ENCODE measurements around the gene ALKBH2. TPM values are rescaled to one million over a fixed set of nuclear protein-coding genes. Genes with fewer than 3 reads are reported as not detected.
A peak's percentile ranks its signal among the peaks of the same experiment; 100 is the strongest.

ALKBH2 gene
- total RNA-seq, 6 donors from 2014 or later, result 1.9 to 16.4 (median 12.4) TPM

- H3K9me3 ChIP-seq, result no peaks in the 10 kb centered on the region
- ATAC-seq (ENCODE audit: low FRiP score in 2 of 2), result no peak
- no peak for TF ChIP-seq EP300 (IDR thresholded peaks at IDR 0.05)
- no peak for TF ChIP-seq POLR2AphosphoS5 (IDR thresholded peaks at IDR 0.05)
- no peak for TF ChIP-seq POLR2A (IDR thresholded peaks at IDR 0.05)
- TF ChIP-seq CTCF (IDR thresholded peaks at IDR 0.05), result no peak
- DNase-seq, result no peak
- H3K36me3 ChIP-seq, result peaks cover 20 to 83% (median 58%) of the 10 kb centered on the region in 4 donors
- no peak overlapping the region for H3K27ac ChIP-seq
- H3K4me1 ChIP-seq, result peaks cover 0 to 8% (median 6%) of the 10 kb centered on the region in 4 donors
- H3K27me3 ChIP-seq, result no peaks in the 10 kb centered on the region
- 75 to 85% methylated on average over 4 to 5 of the region's 5 CpGs for whole genome bisulfite sequencing, 2 donors
- no peak overlapping the region for H3K4me3 ChIP-seq
These were observed 6.0 kb downstream of the ALKBH2 start for GRCh38 chr12:109087250-109087649.

DNA sequence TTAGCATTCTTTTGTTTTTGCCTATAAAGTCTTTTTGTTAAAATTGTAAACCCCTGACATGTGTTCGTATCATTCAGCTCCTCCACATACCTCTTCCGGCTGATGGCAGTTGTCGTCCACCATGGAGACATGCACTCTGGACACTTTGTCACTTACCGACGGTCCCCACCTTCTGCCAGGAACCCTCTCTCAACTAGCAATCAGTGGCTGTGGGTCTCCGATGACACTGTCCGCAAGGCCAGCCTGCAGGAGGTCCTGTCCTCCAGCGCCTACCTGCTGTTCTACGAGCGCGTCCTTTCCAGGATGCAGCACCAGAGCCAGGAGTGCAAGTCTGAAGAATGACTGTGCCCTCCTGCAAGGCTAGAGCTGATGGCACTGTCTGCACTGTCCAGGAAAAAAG, 7.7 kb downstream of the ALKBH2 start:
- Histone ChIP-seq H3K4me3 (no peak overlapping the region), H3K36me3 (peaks cover 25 to 90% (median 69%) of the 10 kb centered on the region in 4 donors), H3K4me1 (no peaks in the 10 kb centered on the region), H3K27ac (no peak overlapping the region), H3K27me3 (no peaks in the 10 kb centered on the region), H3K9me3 (no peaks in the 10 kb centered on the region)
- no peak for DNase-seq
- no peak for TF ChIP-seq POLR2A (IDR thresholded peaks at IDR 0.05)
- TF ChIP-seq EP300 (IDR thresholded peaks at IDR 0.05), result no peak
- no peak for TF ChIP-seq CTCF (IDR thresholded peaks at IDR 0.05)
- TF ChIP-seq POLR2AphosphoS5 (IDR thresholded peaks at IDR 0.05), result no peak
- 94 to 98% methylated on average over 11 of the region's 11 CpGs for WGBS, 2 donors
- ATAC-seq (ENCODE audit: low FRiP score in 2 of 2), result no peak

DNA sequence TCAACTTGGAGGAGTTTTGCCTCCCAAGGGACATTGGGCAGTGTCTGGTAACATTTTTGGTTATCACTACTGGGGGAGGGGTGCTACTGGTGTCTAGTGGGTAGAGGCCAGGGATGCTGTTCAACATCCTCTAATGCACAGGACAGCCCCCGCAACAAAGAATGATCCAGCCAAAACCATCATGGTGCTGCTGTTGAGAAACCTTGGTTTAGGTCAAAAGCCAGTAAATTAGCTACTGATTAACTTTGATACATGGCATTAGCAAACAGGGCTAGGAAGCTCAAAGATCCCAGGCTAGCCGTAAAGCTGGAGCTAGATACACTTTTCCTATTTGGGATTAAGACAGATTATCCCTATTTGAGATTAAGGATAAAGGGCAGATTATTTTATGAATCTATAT, 8.8 kb downstream of the ALKBH2 start:
- peaks cover 25 to 89% (median 69%) of the 10 kb centered on the region in 4 donors for H3K36me3 ChIP-seq
- H3K27ac ChIP-seq, result no peak overlapping the region
- 81 to 92% methylated on average over 2 of the region's 2 CpGs for WGBS, 2 donors
- TF ChIP-seq EP300 (IDR thresholded peaks at IDR 0.05) (no peak), CTCF (IDR thresholded peaks at IDR 0.05) (no peak), POLR2A (IDR thresholded peaks at IDR 0.05) (no peak), POLR2AphosphoS5 (IDR thresholded peaks at IDR 0.05) (no peak)
- no peaks in the 10 kb centered on the region for H3K9me3 ChIP-seq
- no peak overlapping the region for H3K4me3 ChIP-seq
- H3K4me1 ChIP-seq, result no peaks in the 10 kb centered on the region
- no peak for ATAC-seq (ENCODE audit: low FRiP score in 2 of 2)
- no peak for DNase-seq
- H3K27me3 ChIP-seq, result no peaks in the 10 kb centered on the region

DNA sequence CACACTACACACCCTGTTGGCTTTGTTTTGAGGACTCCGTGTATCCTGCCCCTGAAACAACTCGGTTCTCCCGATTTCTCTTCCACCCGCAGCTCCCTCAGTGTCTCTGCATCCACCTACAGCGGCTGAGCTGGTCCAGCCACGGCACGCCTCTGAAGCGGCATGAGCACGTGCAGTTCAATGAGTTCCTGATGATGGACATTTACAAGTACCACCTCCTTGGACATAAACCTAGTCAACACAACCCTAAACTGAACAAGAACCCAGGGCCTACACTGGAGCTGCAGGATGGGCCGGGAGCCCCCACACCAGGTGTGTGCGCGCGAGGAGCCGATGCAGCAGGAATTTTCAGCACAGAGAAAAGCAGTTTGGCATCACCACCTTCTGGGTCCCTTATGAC, 10.5 kb downstream of the ALKBH2 start:
- ATAC-seq (ENCODE audit: low FRiP score in 2 of 2) (no peak), DNase-seq (peak in 1 of 2 donors; percentile 41)
- Histone ChIP-seq H3K4me1 (no peaks in the 10 kb centered on the region), H3K27ac (no peak overlapping the region), H3K36me3 (peaks cover 25 to 84% (median 57%) of the 10 kb centered on the region in 4 donors), H3K27me3 (no peaks in the 10 kb centered on the region), H3K9me3 (no peaks in the 10 kb centered on the region), H3K4me3 (no peak overlapping the region)
- WGBS, 2 donors, result 95 to 97% methylated on average over 14 of the region's 14 CpGs
- TF ChIP-seq CTCF (IDR thresholded peaks at IDR 0.05) (no peak), EP300 (IDR thresholded peaks at IDR 0.05) (no peak), POLR2AphosphoS5 (IDR thresholded peaks at IDR 0.05) (no peak), POLR2A (IDR thresholded peaks at IDR 0.05) (no peak)

GRCh38 chr12:109074866-109075265, 18.4 kb downstream of the ALKBH2 start:
- ATAC-seq (ENCODE audit: low FRiP score in 2 of 2) (no peak), DNase-seq (no peak)
- H3K27ac ChIP-seq, result no peak overlapping the region
- H3K9me3 ChIP-seq, result no peaks in the 10 kb centered on the region
- H3K27me3 ChIP-seq, result no peaks in the 10 kb centered on the region
- no peak overlapping the region for H3K4me3 ChIP-seq
- H3K4me1 ChIP-seq, result no peaks in the 10 kb centered on the region
- peaks cover 6 to 72% (median 30%) of the 10 kb centered on the region in 4 donors for H3K36me3 ChIP-seq
- TF ChIP-seq EP300 (IDR thresholded peaks at IDR 0.05), result no peak
- TF ChIP-seq POLR2AphosphoS5 (IDR thresholded peaks at IDR 0.05), result no peak
- no peak for TF ChIP-seq CTCF (IDR thresholded peaks at IDR 0.05)

All from upper lobe of left lung (tissue), 6 donors.